ENCODE measurements around the gene IL10RA. TPM values are rescaled to one million over a fixed set of nuclear protein-coding genes. Genes with fewer than 3 reads are reported as not detected.

The IL10RA gene
- total RNA-seq (2022; extraction: Qiagen RNA extraction) = 0.05 to 0.13 TPM (median 0.10 TPM) in 4 of 5 replicates, not detected in the other

GRCh38 chr11:117985953-117986887, at the start of gene IL10RA:
Gene IL10RA, plus strand, starts transcription at chr11:117986394. Its CDS starts 74 bp downstream, at chr11:117986468.

Other genes starting within 250 kb of the IL10RA start
- 0.16 to 0.64 TPM (median 0.28 TPM) in 5 replicates for gene DSCAML1, start 189.2 kb upstream of the IL10RA start, total RNA-seq (2022; extraction: Qiagen RNA extraction)
- 11.5 to 19.3 TPM (median 16.3 TPM) in 5 replicates for gene FXYD2, start 161.7 kb upstream of the IL10RA start, total RNA-seq (2022; extraction: Qiagen RNA extraction)
- gene FXYD6, start 109.7 kb upstream of the IL10RA start, total RNA-seq (2022; extraction: Qiagen RNA extraction) = 0.30 to 0.50 TPM (median 0.39 TPM) in 5 replicates
- gene TMPRSS13, start 57.0 kb upstream of the IL10RA start, total RNA-seq (2022; extraction: Qiagen RNA extraction) = 0.02 TPM in 2 of 5 replicates, not detected in the others
- not detected in 5 replicates for gene TMPRSS4, start 90.7 kb downstream of the IL10RA start, total RNA-seq (2022; extraction: Qiagen RNA extraction)
- not detected in 5 replicates for gene SMIM35, start 100.6 kb downstream of the IL10RA start, total RNA-seq (2022; extraction: Qiagen RNA extraction)
- 0.06 to 0.21 TPM (median 0.07 TPM) in 4 of 5 replicates, not detected in the other for gene SCN4B, start 166.4 kb downstream of the IL10RA start, total RNA-seq (2022; extraction: Qiagen RNA extraction)
- gene SCN2B, start 190.2 kb downstream of the IL10RA start, total RNA-seq (2022; extraction: Qiagen RNA extraction) = not detected in 5 replicates
- gene JAML, start 238.6 kb downstream of the IL10RA start, total RNA-seq (2022; extraction: Qiagen RNA extraction) = not detected in 5 replicates

Measured in A549 treated with Hydrocortisone at 1 μM for 4 hours (cell line).